HL-60/S4 (cell line): Measurements from ENCODE around the gene RTBDN.
"Not testable (repeated sequence)": the region's sequence is repeated elsewhere in the genome, so short reads cannot be mapped to it uniquely, and the experiment has no call there.

Experiments
- in situ Hi-C: fragments of 300-500 bp; cut with MboI; formaldehyde crosslinking; loops from 2 replicates; pipeline ENCODE4 v1.14.3; 2022; ENCODE audit warnings: low sequenced_read_pairs

Gene RTBDN

GRCh38 chr19:12828494-12828893 is 5.9 kb downstream of the RTBDN start:
- in situ Hi-C loops, result no loop called here

- in situ Hi-C loops, result no loop called here
Measured at GRCh38 chr19:12825254-12826131, 8.9 kb downstream of the RTBDN start.

- in situ Hi-C loops, result no loop called here
Measured at GRCh38 chr19:12821761-12822160, 12.6 kb downstream of the RTBDN start.

- in situ Hi-C loops, result not testable (repeated sequence)
Measured at GRCh38 chr19:12817810-12818209, 16.6 kb downstream of the RTBDN start.

- in situ Hi-C loops, result not testable (repeated sequence)
Measured at GRCh38 chr19:12817188-12817587, 17.2 kb downstream of the RTBDN start.

- in situ Hi-C loops, result no loop called here
Measured at GRCh38 chr19:12815088-12815487, 19.3 kb downstream of the RTBDN start.

GRCh38 chr19:12806242-12807081 is 27.9 kb downstream of the RTBDN start, which contains the start of gene RNASEH2A:
Gene RNASEH2A, plus strand, starts transcription at chr19:12806584. Its CDS starts 90 bp downstream, at chr19:12806674.
- in situ Hi-C loops, result no loop called here

- in situ Hi-C loops, result no loop called here
Measured at GRCh38 chr19:12804051-12804450, 30.3 kb downstream of the RTBDN start.

- in situ Hi-C loops, result no loop called here
Measured at GRCh38 chr19:12802267-12803106, 31.9 kb downstream of the RTBDN start.

GRCh38 chr19:12801466-12802266 is 32.7 kb downstream of the RTBDN start, which contains the start of the genes PRDX2 and THSD8:
Gene PRDX2, minus strand, starts transcription at chr19:12801800. Its CDS starts 539 bp downstream, at chr19:12801261.
Gene THSD8, plus strand, starts transcription at chr19:12802069. Its CDS starts 3 bp downstream, at chr19:12802072.
- in situ Hi-C loops, result no loop called here

- in situ Hi-C loops, result no loop called here
Measured at GRCh38 chr19:12800923-12801465, 33.4 kb downstream of the RTBDN start.

- in situ Hi-C loops, result no loop called here
Measured at GRCh38 chr19:12800466-12800770, 34.0 kb downstream of the RTBDN start.

- in situ Hi-C loops, result loop anchor here (5.0 kb wide), 1 partner anchor 38 kb away; no protein-coding TSS in a partner anchor
Measured at GRCh38 chr19:12799742-12800465, 34.5 kb downstream of the RTBDN start.

- in situ Hi-C loops, result loop anchor here (5.0 kb wide), 1 partner anchor 35 kb away; no protein-coding TSS in a partner anchor
Measured at GRCh38 chr19:12797607-12798006, 36.8 kb downstream of the RTBDN start.

GRCh38 chr19:12797141-12797587 is 37.2 kb downstream of the RTBDN start:
- in situ Hi-C loops, result loop anchor here (5.0 kb wide), 1 partner anchor 35 kb away; no protein-coding TSS in a partner anchor

GRCh38 chr19:12796146-12797071 is 38.0 kb downstream of the RTBDN start:
- in situ Hi-C loops, result loop anchor here (5.0 kb wide), 1 partner anchor 34 kb away; no protein-coding TSS in a partner anchor

- in situ Hi-C loops, result loop anchor here (5.0 kb wide), 1 partner anchor 33 kb away; no protein-coding TSS in a partner anchor
Measured at GRCh38 chr19:12794971-12795381, 39.4 kb downstream of the RTBDN start.
